Parathyroid adenoma (tissue), 2 donors: Measurements from ENCODE around the gene HNRNPM.

ENCODE experiments used
- H2AFZ ChIP-seq: fragments of 300-600 bp; sonication (generic); one replicate; pipeline ENCODE4 v1.7.0; 2017; ENCODE audit warnings: antibody characterized with exemption, mild to moderate bottlenecking
- H3K27ac ChIP-seq: fragments of 300-600 bp; sonication (generic); one replicate; pipeline ENCODE4 v1.7.0; 2017
- H3K27me3 ChIP-seq: fragments of 300-600 bp; sonication (generic); one replicate; pipeline ENCODE4 v1.7.0; 2017; ENCODE audit warnings: low read length; ENCODE audit not compliant: control insufficient read depth, insufficient read depth
- H3K36me3 ChIP-seq: fragments of 300-600 bp; sonication (generic); one replicate; pipeline ENCODE4 v1.7.0; 2017; ENCODE audit warnings: low read length; ENCODE audit not compliant: control insufficient read depth, insufficient read depth
- H3K4me1 ChIP-seq: fragments of 300-600 bp; sonication (generic); one replicate; pipeline ENCODE4 v1.7.0; 2017; ENCODE audit warnings: control low read depth
- H3K4me2 ChIP-seq: fragments of 300-600 bp; sonication (generic); one replicate; pipeline ENCODE4 v1.7.0; 2017; ENCODE audit warnings: low read length
- H3K4me3 ChIP-seq: fragments of 300-600 bp; sonication (generic); one replicate; pipeline ENCODE4 v1.7.0; 2017; ENCODE audit warnings: low read depth, low read length
- H3K79me2 ChIP-seq: fragments of 300-600 bp; sonication (generic); one replicate; pipeline ENCODE4 v1.7.0; 2017; ENCODE audit warnings: control low read depth
- H3K9ac ChIP-seq: fragments of 300-600 bp; sonication (generic); one replicate; pipeline ENCODE4 v1.7.0; 2017; ENCODE audit warnings: mild to moderate bottlenecking
- H3K9me3 ChIP-seq: fragments of 300-600 bp; sonication (generic); one replicate; pipeline ENCODE4 v1.7.0; 2017; ENCODE audit warnings: low read length; ENCODE audit not compliant: control insufficient read depth
- TF ChIP-seq, protein P1 (sequence below): fragments of 300-600 bp; sonication (generic); IDR thresholded peaks from one replicate; pipeline ENCODE4 v1.7.0; 2017; ENCODE audit warnings: antibody characterized with exemption, mild to moderate bottlenecking
- donor health status: primary hyperparathyroidism.

HNRNPM gene

DNA sequence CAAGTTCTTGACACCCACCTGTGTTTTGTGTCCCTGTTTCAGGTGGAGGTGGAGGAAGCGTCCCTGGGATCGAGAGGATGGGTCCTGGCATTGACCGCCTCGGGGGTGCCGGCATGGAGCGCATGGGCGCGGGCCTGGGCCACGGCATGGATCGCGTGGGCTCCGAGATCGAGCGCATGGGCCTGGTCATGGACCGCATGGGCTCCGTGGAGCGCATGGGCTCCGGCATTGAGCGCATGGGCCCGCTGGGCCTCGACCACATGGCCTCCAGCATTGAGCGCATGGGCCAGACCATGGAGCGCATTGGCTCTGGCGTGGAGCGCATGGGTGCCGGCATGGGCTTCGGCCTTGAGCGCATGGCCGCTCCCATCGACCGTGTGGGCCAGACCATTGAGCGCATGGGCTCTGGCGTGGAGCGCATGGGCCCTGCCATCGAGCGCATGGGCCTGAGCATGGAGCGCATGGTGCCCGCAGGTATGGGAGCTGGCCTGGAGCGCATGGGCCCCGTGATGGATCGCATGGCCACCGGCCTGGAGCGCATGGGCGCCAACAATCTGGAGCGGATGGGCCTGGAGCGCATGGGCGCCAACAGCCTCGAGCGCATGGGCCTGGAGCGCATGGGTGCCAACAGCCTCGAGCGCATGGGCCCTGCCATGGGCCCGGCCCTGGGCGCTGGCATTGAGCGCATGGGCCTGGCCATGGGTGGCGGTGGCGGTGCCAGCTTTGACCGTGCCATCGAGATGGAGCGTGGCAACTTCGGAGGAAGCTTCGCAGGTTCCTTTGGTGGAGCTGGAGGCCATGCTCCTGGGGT lies 41.0 kb downstream of the HNRNPM start:
- H3K4me3 ChIP-seq, result no peak overlapping the region
- TF ChIP-seq, protein P1, sequence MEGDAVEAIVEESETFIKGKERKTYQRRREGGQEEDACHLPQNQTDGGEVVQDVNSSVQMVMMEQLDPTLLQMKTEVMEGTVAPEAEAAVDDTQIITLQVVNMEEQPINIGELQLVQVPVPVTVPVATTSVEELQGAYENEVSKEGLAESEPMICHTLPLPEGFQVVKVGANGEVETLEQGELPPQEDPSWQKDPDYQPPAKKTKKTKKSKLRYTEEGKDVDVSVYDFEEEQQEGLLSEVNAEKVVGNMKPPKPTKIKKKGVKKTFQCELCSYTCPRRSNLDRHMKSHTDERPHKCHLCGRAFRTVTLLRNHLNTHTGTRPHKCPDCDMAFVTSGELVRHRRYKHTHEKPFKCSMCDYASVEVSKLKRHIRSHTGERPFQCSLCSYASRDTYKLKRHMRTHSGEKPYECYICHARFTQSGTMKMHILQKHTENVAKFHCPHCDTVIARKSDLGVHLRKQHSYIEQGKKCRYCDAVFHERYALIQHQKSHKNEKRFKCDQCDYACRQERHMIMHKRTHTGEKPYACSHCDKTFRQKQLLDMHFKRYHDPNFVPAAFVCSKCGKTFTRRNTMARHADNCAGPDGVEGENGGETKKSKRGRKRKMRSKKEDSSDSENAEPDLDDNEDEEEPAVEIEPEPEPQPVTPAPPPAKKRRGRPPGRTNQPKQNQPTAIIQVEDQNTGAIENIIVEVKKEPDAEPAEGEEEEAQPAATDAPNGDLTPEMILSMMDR, result no peak
- no peaks in the 10 kb centered on the region for H3K9me3 ChIP-seq
- no peak overlapping the region for H3K9ac ChIP-seq
- no peaks in the 10 kb centered on the region for H3K27me3 ChIP-seq
- H3K36me3 ChIP-seq, result no peaks in the 10 kb centered on the region
- no peak overlapping the region for H2AFZ ChIP-seq
- no peak overlapping the region for H3K4me2 ChIP-seq
- H3K79me2 ChIP-seq, result peaks cover 21% of the 10 kb centered on the region
- peaks cover 5% of the 10 kb centered on the region for H3K4me1 ChIP-seq
- H3K27ac ChIP-seq, result no peak overlapping the region

DNA sequence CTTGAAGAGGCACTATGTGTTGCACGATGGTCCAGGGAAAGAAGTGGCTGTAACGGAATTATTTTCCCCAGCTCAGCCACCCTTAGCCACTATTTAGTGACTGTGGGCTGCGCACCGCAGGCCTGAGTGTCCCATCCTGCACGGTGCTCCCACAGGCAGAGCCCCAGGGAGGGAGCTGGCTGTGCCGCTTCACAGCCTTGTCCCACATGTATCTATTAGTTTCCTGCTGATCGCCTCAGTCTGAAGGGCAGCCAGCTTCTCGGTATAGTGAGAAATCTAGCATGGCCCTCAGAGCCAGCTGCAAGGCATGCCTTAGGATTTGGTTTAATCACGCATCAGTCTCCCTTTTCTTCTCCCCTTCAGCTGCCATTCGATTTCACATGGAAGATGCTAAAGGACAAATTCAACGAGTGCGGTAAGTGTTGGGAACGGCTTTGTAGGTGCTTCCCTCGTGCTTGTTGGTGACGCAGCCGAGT lies 41.9 kb downstream of the HNRNPM start:
- no peaks in the 10 kb centered on the region for H3K27me3 ChIP-seq
- H3K9ac ChIP-seq, result no peak overlapping the region
- no peaks in the 10 kb centered on the region for H3K36me3 ChIP-seq
- no peak overlapping the region for H3K4me3 ChIP-seq
- H3K27ac ChIP-seq, result no peak overlapping the region
- H3K9me3 ChIP-seq, result no peaks in the 10 kb centered on the region
- no peak overlapping the region for H3K4me2 ChIP-seq
- no peak overlapping the region for H2AFZ ChIP-seq
- TF ChIP-seq, protein P1, result no peak
- H3K79me2 ChIP-seq, result peaks cover 12% of the 10 kb centered on the region
- no peaks in the 10 kb centered on the region for H3K4me1 ChIP-seq

DNA sequence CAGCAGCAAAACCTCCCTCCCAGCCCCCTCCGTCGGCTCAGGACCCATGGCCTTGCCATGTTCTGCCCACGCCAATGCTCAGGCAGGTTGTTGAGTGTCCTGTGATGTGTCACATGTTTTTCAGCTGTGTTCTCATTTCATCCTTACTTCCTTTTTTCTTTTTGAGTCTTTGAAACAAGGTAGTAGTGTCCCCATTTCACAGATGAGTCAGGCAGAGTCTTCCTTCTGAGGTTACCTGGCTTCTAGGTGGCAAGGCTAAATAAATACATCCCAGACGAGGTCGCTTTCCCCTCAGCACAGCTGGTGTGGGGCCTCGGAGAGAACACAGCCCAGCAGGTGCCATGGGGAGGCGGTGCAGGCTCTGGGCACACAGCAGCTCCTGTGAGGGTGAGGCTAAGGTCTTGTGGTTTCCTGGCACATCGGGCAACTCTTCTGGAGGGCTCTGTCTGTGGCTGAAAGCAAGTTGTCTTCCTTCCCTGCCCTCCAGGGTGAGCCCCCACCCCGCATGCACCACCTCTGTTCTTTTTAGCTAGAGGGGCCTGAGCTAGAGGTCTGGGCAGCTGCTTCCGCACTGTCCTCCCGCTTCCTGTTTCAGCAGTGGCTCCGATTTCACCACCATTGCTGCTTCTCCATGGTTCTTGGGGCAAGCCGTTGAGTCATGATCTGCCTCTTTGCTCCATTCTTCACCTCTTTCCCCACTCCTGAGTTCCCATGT lies 42.5 kb downstream of the HNRNPM start:
- TF ChIP-seq, protein P1, result no peak
- no peaks in the 10 kb centered on the region for H3K4me1 ChIP-seq
- H3K27me3 ChIP-seq, result no peaks in the 10 kb centered on the region
- H3K36me3 ChIP-seq, result no peaks in the 10 kb centered on the region
- H3K4me3 ChIP-seq, result no peak overlapping the region
- no peaks in the 10 kb centered on the region for H3K9me3 ChIP-seq
- no peak overlapping the region for H3K27ac ChIP-seq
- H2AFZ ChIP-seq, result no peak overlapping the region
- H3K79me2 ChIP-seq, result peaks cover 8% of the 10 kb centered on the region
- no peak overlapping the region for H3K9ac ChIP-seq
- no peak overlapping the region for H3K4me2 ChIP-seq

DNA sequence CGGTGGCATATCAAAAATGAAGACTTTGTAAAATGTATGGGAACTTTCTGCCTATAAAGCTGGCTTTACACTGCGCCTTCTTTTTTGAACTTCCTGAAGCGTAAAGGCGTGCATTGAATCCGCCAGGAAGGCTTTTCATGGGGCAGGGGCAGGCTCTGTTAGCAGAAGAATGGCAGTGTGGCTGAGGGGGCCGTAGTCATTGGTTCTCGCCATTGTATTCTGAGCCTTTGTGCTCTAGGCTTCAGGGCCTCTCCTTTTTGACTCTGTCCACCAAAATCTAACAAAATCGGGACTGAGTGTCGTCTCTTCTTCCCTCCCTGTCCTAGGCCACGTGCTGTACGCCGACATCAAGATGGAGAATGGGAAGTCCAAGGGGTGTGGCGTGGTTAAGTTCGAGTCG lies 43.6 kb downstream of the HNRNPM start:
- no peak overlapping the region for H3K4me3 ChIP-seq
- H3K9ac ChIP-seq, result no peak overlapping the region
- H3K9me3 ChIP-seq, result no peaks in the 10 kb centered on the region
- H3K4me2 ChIP-seq, result no peak overlapping the region
- no peaks in the 10 kb centered on the region for H3K4me1 ChIP-seq
- H3K79me2 ChIP-seq, result peaks cover 6% of the 10 kb centered on the region
- H2AFZ ChIP-seq, result no peak overlapping the region
- H3K27me3 ChIP-seq, result no peaks in the 10 kb centered on the region
- TF ChIP-seq, protein P1, result no peak
- H3K36me3 ChIP-seq, result no peaks in the 10 kb centered on the region
- no peak overlapping the region for H3K27ac ChIP-seq
